MV-4-11 (cell line): ENCODE measurements around the gene OSBPL5.

Source experiments
- DNase-seq: peaks from one replicate; lab custom pipeline; 2025; lab: John Stamatoyannopoulos, UW

OSBPL5 gene

GRCh38 chr11:3133261-3134217, 31.6 kb downstream of the OSBPL5 start:
- peak; percentile 71 for DNase-seq

GRCh38 chr11:3132831-3133260, 32.3 kb downstream of the OSBPL5 start:
- no peak for DNase-seq

DNA sequence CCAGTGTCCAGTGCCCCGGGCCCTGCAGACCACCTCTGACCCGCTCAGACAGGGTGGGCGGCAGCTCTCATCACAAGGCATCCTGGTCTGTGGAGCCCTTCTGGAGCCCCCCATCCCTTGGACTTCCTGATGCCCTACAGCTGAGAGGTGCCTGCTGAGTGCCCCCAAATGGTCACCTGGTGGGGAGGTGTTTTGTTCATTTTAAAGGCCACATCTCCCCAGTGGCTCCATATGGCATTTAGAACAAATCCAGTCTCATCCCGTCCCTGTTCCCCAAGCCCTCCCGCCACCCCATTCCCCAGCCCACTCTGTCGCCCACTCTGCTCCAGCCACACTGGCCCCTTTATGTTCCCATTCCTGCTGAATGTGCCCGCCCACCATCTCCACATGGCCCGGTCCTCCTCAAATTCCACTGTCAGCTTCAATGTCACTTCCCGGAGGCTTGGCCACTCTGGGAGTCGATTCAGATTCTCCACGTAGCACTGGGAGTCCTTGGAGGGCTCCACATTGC, 32.8 kb downstream of the OSBPL5 start:
- DNase-seq: no peak

DNA sequence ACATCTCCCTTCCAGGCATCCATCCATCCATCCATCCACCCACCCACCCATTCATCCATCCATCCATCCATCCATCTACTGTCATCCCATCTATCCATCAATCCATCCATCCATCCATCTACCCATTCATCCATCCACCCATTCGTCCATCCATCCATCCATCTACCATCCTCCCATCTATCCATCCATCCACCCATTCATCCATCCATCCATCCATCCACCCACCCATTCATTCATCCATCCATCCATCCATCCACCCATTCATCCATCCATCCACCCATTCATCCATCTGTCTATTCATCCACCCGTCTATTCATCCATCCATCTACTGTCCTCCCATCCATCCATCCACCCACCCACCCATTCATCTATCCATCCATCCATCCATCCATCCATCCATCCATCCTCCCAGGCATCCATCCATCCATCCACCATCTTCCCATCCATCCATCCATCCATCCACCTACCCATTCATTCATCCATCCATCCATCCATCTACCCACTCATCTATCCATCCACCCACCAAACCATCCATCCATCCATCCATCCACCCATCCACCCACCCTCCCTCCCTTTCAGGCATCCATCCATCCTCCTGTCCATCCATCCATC, 33.7 kb downstream of the OSBPL5 start:
- no peak for DNase-seq

DNA sequence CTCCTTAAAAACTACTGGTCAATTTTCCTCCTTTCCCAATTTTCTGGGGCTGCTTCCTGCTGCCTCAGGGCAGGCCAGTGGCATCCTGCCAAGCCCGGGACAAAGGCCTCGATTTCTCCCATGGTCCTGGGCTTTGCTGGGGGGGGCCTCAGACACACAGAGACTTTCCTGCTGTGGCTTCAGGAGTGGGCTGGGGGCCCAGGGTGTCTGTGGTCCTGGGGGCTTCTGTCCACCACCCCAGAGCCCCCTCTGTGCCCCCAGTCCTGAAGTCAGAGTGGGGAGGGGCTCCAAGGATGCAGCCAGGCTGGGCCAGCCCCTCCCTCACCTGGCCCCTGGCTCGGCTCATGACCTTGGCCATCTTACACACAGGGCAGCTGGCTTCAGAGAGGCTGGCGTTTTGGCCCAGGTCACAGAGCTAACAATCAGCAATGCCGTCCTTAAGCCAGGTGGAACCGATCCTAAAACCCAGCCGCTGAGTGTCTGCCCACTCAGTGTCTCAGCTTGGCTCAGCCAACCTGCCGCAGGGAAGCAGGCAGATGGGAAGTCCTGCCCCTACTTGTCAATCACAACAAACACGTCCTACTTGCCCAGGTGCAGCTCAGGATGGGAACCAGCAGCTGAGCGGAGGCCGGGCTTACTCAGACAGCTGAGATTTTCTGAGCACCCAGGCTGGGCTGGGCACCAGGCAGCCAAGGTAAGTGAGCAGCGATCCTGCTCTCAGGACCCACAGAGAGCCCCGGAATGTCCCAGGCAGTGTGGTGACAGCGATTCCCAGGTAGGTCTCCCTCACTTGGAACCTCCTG, 34.6 kb downstream of the OSBPL5 start:
- no peak for DNase-seq

- no peak for DNase-seq
Observed at GRCh38 chr11:3129591-3130268, 35.4 kb downstream of the OSBPL5 start.

DNA sequence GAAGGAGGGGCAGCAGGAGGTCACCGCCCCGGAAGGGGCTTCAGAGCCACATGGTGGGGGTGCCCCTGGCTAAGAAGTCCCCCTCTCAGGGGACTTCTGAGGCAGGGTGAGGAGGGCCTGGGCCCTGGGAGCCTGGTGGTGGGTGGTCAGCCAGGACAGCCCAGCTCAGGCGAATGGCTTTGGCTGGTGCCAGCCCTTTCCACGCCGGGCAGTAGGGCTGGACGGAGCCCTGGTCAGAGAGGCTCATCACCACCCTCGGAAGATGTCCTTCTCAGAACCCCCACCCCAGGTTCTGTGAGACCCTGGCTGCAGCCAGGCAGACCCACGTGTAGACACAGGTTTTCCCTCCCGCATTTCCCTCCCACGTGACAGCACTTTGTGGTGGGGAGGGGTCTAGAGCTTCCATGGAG, 35.9 kb downstream of the OSBPL5 start:
- DNase-seq: no peak

DNA sequence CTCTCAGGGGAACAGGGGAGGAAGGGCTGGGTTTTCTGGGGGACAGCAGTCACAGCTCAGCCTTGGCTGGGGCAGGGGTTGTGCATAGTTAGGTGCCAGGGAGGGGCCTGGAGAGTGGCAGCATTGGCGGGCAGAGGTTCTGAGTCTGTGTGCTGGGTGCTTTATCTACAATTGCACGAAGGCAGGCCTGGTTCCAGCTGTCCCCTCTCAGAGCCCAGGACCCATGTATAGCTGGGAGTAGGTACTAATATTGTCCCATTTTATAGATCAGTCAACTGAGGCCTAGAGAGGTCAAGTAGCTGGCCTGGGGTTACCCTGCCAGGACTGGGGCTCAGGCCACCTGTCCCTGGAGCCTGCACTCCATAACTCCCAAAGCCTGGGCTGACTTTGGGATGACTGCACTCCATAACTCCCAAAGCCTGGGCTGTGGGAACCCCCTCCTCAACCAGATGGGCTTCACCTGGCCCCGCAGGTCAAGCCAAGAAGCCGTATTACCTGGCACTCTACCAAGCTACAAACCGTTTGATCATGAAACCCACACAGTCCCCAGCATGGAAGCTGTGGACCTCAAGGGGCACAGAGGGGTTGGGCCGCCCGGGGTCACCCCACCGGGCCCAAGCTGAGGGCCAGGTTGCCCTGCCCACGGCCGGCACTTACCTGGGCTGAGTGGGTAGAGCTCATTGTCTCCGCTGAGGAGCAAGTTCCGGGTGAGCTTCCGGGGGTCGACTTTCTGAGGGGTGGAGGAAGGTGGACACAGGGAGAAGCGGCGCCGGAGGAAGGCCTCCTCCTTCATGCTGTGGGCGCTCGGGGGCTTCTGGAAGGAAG, 36.5 kb downstream of the OSBPL5 start:
- DNase-seq: no peak

DNA sequence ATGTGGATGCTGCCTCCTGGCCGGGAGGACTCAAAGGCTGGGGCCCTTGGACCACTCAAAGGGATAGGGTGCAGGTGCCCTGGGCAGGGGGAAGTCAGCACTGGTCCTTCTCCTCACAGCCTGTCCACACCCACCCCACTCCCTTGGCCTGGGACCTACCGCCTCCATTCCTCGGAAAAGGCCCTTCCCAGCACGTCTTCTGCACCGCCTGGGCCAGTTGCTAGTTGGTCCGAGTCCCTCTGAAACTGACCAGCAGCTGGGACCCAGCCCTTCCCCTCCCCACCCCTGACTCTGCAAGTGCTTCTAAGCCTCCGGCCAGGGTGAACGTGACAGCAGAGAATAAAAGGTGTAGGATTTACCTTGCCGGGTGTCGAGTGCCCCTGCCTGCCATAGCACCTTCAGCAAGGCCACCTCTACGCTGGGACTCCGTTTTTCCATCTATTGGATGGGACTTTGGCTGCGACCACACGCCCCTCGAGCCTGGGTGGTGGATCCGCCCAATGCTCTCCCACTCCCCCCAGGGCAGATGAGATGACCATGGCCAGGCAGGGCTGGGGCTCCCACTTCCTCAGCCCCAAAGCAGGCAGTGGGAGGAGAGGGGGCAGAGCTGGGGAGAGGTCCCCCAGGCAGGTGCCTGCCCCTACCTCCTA, 37.3 kb downstream of the OSBPL5 start:
- DNase-seq: no peak

- no peak for DNase-seq
Observed at GRCh38 chr11:3126901-3127691, 38.0 kb downstream of the OSBPL5 start.

DNA sequence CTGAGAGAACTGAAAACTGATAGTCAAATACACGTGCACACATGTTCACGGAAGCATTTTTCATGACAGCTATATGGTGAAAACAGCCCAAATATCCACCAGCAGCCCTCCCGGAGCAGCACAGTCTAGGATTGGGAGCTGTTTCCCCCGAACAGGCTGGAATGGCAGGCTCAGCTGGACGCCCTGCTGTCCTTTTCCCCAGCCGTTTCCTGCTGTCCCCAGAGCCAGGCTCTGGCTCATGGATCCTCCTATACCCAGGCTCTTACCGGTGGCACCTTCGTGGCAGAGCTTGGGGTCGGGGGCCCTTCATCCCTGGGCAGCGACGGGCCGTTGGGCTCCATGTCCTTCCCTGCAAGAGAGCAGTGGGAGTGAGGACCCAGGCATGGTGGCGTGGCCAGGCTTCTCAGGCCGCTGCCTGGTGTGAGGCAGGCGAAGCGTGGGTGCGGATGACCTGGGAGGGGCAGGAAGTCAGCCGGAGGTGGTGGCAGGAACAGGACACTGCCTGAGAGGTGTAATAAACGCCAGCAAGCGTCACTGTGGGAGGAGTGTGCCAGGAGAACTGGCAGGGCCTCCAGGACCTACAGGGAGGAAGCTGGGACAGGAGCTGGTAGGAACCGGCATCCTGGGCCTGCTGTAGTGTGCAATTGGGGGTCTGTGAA, 38.8 kb downstream of the OSBPL5 start:
- no peak for DNase-seq

- DNase-seq: no peak
Observed at GRCh38 chr11:3124821-3125220, 40.3 kb downstream of the OSBPL5 start.

- peak; percentile 92 for DNase-seq
Observed at GRCh38 chr11:3123761-3124733, 41.1 kb downstream of the OSBPL5 start.

DNA sequence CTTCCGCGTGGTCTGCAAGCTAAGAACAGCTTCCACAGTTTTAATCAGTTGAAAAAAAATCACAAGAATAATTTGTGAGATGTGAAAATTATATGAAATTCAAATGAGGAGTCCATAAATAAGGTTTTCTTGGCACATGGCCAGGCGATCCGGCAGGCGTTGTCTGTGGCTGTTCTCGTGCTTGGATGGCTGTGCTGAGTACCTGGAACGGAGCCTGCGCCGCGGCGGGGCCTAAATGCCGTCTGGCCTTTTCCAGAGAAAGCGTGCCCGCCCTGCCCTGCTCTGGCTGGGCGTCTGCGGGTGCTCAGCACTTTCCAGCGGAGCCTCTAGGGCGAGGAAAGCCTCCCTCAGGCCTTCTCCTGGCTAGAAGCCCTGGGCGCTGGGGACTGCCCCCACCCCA, 41.8 kb downstream of the OSBPL5 start:
- no peak for DNase-seq

- DNase-seq: no peak
Observed at GRCh38 chr11:3122775-3123201, 42.3 kb downstream of the OSBPL5 start.

DNA sequence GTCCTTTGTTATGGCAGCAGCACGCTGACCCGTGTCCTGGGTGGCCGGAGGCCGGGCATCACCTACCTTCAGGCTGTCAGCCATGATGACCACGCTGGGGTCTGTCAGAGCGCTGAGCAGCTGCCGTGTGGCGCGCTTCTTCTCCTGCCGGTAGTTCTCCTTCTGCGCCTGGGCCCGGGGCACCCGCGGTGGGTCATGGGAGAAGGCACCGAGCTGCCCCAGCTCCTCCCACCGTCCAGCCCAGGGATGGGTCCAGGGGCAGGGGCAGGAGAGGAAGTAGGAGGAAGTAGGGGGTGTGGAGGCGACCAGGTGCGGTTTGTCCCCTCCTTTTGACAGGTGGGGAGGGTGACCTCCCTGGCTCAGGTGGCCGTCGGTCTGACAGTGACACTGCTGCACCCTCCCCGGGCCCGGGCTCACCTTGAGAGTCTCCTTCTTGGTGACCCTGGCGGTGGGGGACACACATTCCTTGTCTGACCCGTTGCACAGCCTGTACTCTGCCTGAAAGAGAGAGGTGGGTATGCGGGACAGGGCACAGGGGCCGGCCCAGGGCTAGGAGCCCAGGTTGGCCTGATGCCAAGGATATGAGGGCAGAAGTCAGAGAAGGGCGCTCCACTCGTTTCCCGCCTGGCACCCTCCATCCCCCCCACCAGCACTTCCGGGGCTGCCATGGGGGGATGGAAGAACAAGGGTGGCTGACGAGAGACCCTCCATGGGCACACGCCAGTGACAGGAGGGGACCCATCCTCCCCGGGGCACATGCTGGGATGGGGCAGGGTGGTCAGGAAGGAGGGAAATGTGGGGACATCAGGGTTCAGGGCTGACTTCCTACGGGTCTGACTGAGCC, 43.0 kb downstream of the OSBPL5 start:
- no peak for DNase-seq

- DNase-seq: no peak
Observed at GRCh38 chr11:3121416-3121815, 43.7 kb downstream of the OSBPL5 start.
